KMS-11 (cell line): ENCODE results near the gene ETNK2.

Experiments used
- H2AFZ ChIP-seq: fragments of 200-600 bp; sonication (generic); 2 replicates; pipeline ENCODE4 v1.6.1; 2016; ENCODE audit warnings: antibody characterized with exemption, mixed run types, low read depth
- H3K27ac ChIP-seq: fragments of 200-600 bp; sonication (generic); 2 replicates; pipeline ENCODE4 v1.6.1; 2016; ENCODE audit warnings: mild to moderate bottlenecking, mixed run types
- H3K27me3 ChIP-seq: fragments of 200-600 bp; sonication (generic); 2 replicates; pipeline ENCODE4 v1.6.1; 2017; ENCODE audit warnings: mild to moderate bottlenecking, low read depth, mixed run types, moderate library complexity; ENCODE audit not compliant: insufficient read depth
- H3K36me3 ChIP-seq: fragments of 200-600 bp; sonication (generic); 2 replicates; pipeline ENCODE4 v1.6.1; 2017; ENCODE audit warnings: mild to moderate bottlenecking, mixed run types; ENCODE audit not compliant: insufficient read depth
- H3K4me1 ChIP-seq: fragments of 200-600 bp; sonication (generic); 2 replicates; pipeline ENCODE4 v1.6.1; 2016; ENCODE audit warnings: mild to moderate bottlenecking, low read depth, mixed run types; ENCODE audit not compliant: poor library complexity, severe bottlenecking
- H3K4me2 ChIP-seq: fragments of 200-600 bp; sonication (generic); 2 replicates; pipeline ENCODE4 v1.7.0; 2016; ENCODE audit warnings: mild to moderate bottlenecking, mixed run types
- H3K4me3 ChIP-seq: fragments of 200-600 bp; sonication (generic); IDR thresholded peaks from 2 replicates; pipeline ENCODE4 v1.6.1; 2017; ENCODE audit warnings: low read depth, low read length, mixed read lengths; ENCODE audit not compliant: insufficient read depth
- H3K79me2 ChIP-seq: fragments of 200-600 bp; sonication (generic); 2 replicates; pipeline ENCODE4 v1.6.1; 2016; ENCODE audit warnings: low read depth, mixed run types; ENCODE audit not compliant: insufficient read depth
- H3K9ac ChIP-seq: fragments of 200-600 bp; sonication (generic); 2 replicates; pipeline ENCODE4 v1.6.1; 2016; ENCODE audit warnings: mild to moderate bottlenecking, mixed run types
- H4K20me1 ChIP-seq: fragments of 200-600 bp; sonication (generic); 2 replicates; pipeline ENCODE4 v1.6.1; 2016; ENCODE audit warnings: mild to moderate bottlenecking, mixed run types; ENCODE audit not compliant: insufficient read depth
- TF ChIP-seq, protein P1 (sequence below): fragments of 200-600 bp; sonication (generic); conservative IDR thresholded peaks from 2 replicates; pipeline ENCODE4 v1.6.1; 2017; ENCODE audit warnings: low read depth, mild to moderate bottlenecking, antibody characterized with exemption, low read length, moderate library complexity, mixed read lengths

ETNK2 gene

DNA sequence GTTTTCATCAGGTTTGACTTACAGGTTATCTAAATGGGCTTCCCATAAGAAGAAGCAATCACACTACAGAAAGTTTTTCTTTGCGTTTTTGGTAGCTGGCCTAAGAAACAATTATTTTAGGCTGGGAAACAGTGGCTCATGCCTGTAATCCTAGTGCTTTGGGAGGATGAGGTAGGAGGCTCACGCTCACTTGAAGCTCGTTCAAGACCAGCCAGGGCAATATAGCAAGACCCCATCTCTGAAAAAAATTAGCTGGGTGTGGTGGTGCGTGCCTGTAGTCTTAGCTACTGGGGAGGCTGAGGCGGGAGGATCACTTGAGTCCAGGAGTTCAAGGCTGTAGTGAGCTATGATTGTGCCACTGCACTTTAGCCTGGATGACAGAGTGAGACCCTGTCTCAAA, 15.9 kb upstream of the ETNK2 start:
- TF ChIP-seq, protein P1, sequence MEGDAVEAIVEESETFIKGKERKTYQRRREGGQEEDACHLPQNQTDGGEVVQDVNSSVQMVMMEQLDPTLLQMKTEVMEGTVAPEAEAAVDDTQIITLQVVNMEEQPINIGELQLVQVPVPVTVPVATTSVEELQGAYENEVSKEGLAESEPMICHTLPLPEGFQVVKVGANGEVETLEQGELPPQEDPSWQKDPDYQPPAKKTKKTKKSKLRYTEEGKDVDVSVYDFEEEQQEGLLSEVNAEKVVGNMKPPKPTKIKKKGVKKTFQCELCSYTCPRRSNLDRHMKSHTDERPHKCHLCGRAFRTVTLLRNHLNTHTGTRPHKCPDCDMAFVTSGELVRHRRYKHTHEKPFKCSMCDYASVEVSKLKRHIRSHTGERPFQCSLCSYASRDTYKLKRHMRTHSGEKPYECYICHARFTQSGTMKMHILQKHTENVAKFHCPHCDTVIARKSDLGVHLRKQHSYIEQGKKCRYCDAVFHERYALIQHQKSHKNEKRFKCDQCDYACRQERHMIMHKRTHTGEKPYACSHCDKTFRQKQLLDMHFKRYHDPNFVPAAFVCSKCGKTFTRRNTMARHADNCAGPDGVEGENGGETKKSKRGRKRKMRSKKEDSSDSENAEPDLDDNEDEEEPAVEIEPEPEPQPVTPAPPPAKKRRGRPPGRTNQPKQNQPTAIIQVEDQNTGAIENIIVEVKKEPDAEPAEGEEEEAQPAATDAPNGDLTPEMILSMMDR, result no peak
- Histone ChIP-seq H3K36me3 (no peaks in the 10 kb centered on the region), H3K4me1 (no peaks in the 10 kb centered on the region)

DNA sequence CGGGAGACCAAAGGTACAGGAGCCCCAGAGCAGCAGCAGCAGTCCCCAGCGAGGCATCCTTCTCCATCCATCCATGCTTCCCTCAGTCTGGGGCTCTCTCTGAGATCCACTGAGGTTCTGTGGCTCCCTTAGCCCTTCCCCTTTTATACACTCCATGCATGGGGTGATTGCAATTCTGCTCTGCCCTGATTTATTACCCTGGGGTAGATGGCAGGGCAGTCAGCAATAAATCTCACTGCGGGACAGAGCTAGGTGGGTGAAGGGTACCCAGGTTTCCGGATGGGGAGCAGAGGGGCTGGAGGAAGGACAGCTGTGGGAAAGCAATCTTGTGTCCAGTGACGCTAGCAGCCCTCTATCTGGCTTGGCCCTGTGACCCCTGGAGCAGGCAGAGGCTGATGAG, 14.4 kb upstream of the ETNK2 start, which contains the start of gene REN:
Gene REN, minus strand, starts transcription at position 119 of the 400 bp plus-strand sequence. Its CDS starts 44 bp downstream, at position 75.
- no peak within 1 kb of the TSS for H2AFZ ChIP-seq
- no peaks in the 10 kb centered on the region for H3K4me1 ChIP-seq

More for the DNA sequence above, 15.9 kb upstream of the ETNK2 start:
- no peak overlapping the region for H3K4me2 ChIP-seq
- H3K79me2 ChIP-seq, result no peaks in the 10 kb centered on the region
- no peak overlapping the region for H2AFZ ChIP-seq
- H3K9ac ChIP-seq, result no peak overlapping the region
- H3K27me3 ChIP-seq, result no peaks in the 10 kb centered on the region; the same call in 1 of the 2 replicates
- no peak overlapping the region for H3K4me3 ChIP-seq
- no peaks in the 10 kb centered on the region for H4K20me1 ChIP-seq
- no peak overlapping the region for H3K27ac ChIP-seq

DNA sequence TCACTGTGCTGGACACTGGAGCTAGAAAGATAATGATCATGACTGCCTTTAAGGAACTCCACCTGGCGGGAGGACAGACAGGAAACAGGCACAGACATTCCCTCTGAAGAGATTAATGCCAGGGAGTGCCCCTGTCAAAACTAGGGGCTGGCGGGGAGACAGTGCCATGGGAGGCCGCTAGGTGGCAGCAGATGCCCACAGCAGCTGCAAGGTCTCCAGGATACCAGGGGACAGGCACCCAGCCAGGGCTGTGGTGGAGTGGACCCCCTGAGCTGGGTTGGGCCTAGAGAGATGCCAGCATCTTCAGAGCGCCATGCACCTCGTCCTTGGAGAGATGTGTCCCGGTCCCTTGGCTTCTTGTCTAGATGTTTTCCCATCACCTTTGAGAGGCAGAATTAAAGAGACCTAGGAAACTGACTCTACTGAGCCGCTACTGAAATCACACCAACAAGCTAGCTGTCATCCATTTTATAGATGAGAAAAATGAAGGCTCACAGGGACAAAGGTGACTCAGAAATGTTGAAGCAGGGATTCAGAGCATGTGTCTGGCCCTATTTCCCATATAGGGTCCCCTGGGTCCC, 10.7 kb upstream of the ETNK2 start:
- H3K79me2 ChIP-seq, result no peaks in the 10 kb centered on the region
- no peak overlapping the region for H3K4me3 ChIP-seq
- H2AFZ ChIP-seq, result no peak overlapping the region
- no peaks in the 10 kb centered on the region for H3K4me1 ChIP-seq
- no peak overlapping the region for H3K9ac ChIP-seq
- H3K27me3 ChIP-seq, result no peaks in the 10 kb centered on the region; the same call in 1 of the 2 replicates
- no peak overlapping the region for H3K4me2 ChIP-seq
- TF ChIP-seq, protein P1, result peak; percentile 99
- H3K27ac ChIP-seq, result no peak overlapping the region
- no peaks in the 10 kb centered on the region for H4K20me1 ChIP-seq
- H3K36me3 ChIP-seq, result no peaks in the 10 kb centered on the region

More for the DNA sequence above, 14.4 kb upstream of the ETNK2 start, which contains the start of gene REN:
- no peak within 1 kb of the TSS for H3K4me2 ChIP-seq
- no peak within 1 kb of the TSS for H3K9ac ChIP-seq
- H3K4me3 ChIP-seq, result no peak within 1 kb of the TSS
- H3K79me2 ChIP-seq, result no peaks in the 10 kb centered on the region
- no peak within 1 kb of the TSS for H3K27ac ChIP-seq
- H3K27me3 ChIP-seq, result no peaks in the 10 kb centered on the region
- H4K20me1 ChIP-seq, result no peaks in the 10 kb centered on the region
- H3K36me3 ChIP-seq, result no peaks in the 10 kb centered on the region
- TF ChIP-seq, protein P1, result no peak

DNA sequence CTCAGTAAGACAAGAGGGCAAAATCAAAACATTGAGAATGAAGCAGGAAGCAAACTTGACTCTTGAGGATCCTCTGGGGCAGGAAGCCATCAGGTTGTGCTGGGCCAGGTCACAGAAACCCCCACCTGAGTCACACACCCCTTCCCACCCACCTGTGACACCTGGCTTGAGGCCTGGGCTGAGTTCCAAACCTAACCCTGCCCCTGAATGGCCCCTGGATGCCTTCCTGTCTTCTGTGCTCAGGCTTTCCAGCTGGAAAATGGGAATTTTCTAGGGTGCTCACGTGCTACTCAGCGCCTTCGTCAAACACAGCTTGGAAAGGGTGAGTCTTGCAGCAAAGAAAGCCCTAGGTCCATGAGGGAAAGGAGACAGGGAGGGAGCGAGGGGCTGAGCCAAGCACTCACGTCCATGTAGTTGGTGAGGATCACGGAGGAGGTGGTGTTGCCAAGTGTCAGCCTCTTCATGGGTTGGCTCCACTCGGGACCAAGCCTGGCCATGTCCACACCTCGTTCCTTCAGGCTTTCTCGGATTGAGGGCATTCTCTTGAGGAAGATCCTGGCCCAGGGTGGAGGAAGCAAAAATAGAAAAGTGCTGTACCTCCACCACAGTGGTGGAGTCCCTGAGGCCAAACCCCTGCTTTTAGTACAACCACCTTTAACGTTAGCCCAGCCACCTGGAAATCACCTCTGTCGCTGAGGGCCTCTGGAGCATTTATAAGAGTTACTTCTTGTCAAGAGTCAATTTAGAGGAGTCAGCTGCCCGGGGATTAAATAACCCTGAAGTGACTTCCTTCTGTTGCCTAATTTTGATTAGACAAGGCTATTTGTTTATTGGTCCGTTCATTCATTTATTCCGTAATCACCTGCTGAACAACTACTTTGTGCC, 10.0 kb upstream of the ETNK2 start:
- H3K36me3 ChIP-seq, result no peaks in the 10 kb centered on the region
- no peak overlapping the region for H2AFZ ChIP-seq
- no peaks in the 10 kb centered on the region for H3K79me2 ChIP-seq
- peaks cover 3% of the 10 kb centered on the region; the same call in 1 of the 2 replicates for H3K27me3 ChIP-seq
- H4K20me1 ChIP-seq, result no peaks in the 10 kb centered on the region
- H3K4me2 ChIP-seq, result no peak overlapping the region
- H3K27ac ChIP-seq, result no peak overlapping the region
- no peaks in the 10 kb centered on the region for H3K4me1 ChIP-seq
- TF ChIP-seq, protein P1, result no peak
- H3K4me3 ChIP-seq, result no peak overlapping the region
- no peak overlapping the region for H3K9ac ChIP-seq
